Spleen (tissue), 11 donors: ENCODE results near the gene MYL4. TPM values are rescaled to one million over a fixed set of nuclear protein-coding genes. Genes with fewer than 3 reads are reported as not detected.

ENCODE experiments used
- DNase-seq: peaks from one replicate; pipeline ENCODE4 v3.0.0-alpha.2; 2020
- H3K27ac ChIP-seq, 8 donors: fragments of 200-600 bp; sonication (generic) in 7 of 8; 1 replicate in 4 of 8; 2 replicates in 4 of 8; pipeline versions ENCODE4 v1.5.0 to v1.8.0; 2016 to 2021; ENCODE audit warnings: inconsistent platforms in 4 of 8, mild to moderate bottlenecking in 4 of 8, moderate library complexity in 1 of 8
- H3K27me3 ChIP-seq, 7 donors: fragments of 200-600 bp; sonication (generic) in 6 of 7; replicated peaks in 1 of 7; 1 replicate in 4 of 7; 2 replicates in 3 of 7; pipeline versions ENCODE4 v1.5.0 to v1.8.0; 2016 to 2021; ENCODE audit warnings: inconsistent platforms in 3 of 7, mild to moderate bottlenecking in 1 of 7
- H3K36me3 ChIP-seq, 6 donors: fragments of 200-600 bp; sonication (generic) in 5 of 6; 1 replicate in 4 of 6; 2 replicates in 2 of 6; pipeline versions ENCODE4 v1.5.0 to v1.8.0; 2016 to 2021; ENCODE audit warnings: inconsistent platforms in 2 of 6
- H3K4me1 ChIP-seq, 6 donors: fragments of 200-600 bp; sonication (generic) in 5 of 6; 1 replicate in 3 of 6; 2 replicates in 3 of 6; pipeline versions ENCODE4 v1.5.0 to v1.8.0; 2016 to 2021; ENCODE audit warnings: inconsistent platforms in 3 of 6
- H3K4me3 ChIP-seq, 8 donors: fragments of 200-600 bp; sonication (generic) in 7 of 8; 1 replicate in 4 of 8; 2 replicates in 4 of 8; pipeline versions ENCODE4 v1.5.0 to v1.8.0; 2016 to 2021; ENCODE audit warnings: inconsistent platforms in 4 of 8, mild to moderate bottlenecking in 4 of 8, moderate library complexity in 2 of 8
- H3K9me3 ChIP-seq, 8 donors: fragments of 200-600 bp; sonication (generic) in 7 of 8; 1 replicate in 4 of 8; 2 replicates in 4 of 8; pipeline versions ENCODE4 v1.5.0 to v1.8.0; 2016 to 2021; ENCODE audit warnings: inconsistent platforms in 4 of 8
- CTCF ChIP-seq, 11 experiments: fragments of 200-600 bp in 7 of 11; fragments of 450-650 bp in 4 of 11; sonication (generic) in 4 of 11; IDR thresholded peaks in 8 of 11; conservative IDR thresholded peaks in 3 of 11; 1 replicate in 7 of 11; 2 replicates in 4 of 11; pipeline versions ENCODE4 v1.4.0 to v1.8.0; 2016 to 2021; ENCODE audit warnings: antibody characterized with exemption in 11 of 11, inconsistent platforms in 4 of 11, mild to moderate bottlenecking in 1 of 11
- POLR2A ChIP-seq, 3 donors: fragments of 450-650 bp; IDR thresholded peaks; one replicate each; pipeline ENCODE4 v1.5.1; 2017; ENCODE audit warnings: antibody characterized with exemption in 3 of 3, mild to moderate bottlenecking in 1 of 3
- POLR2AphosphoS5 ChIP-seq, 3 donors: sonication (generic); formaldehyde crosslinking; IDR thresholded peaks; one replicate each; pipeline ENCODE4 v1.5.1; 2017; ENCODE audit warnings: antibody characterized with exemption in 3 of 3
- WGBS, 5 donors: extraction: QIAGEN DNeasy Blood & Tissue Kit in 3 of 5; methylation state at CpG; one replicate each; pipeline versions ENCODE4 v1.1.5 to v1.1.7; 2013 to 2018; 5-methylcytosine and 5-hydroxymethylcytosine counted together
- intact Hi-C: fragments of 100-400 bp; cut with DNase I; formaldehyde crosslinking; loops from one replicate; pipeline ENCODE4 v1.15.0; 2023; ENCODE audit warnings: low total_unique reads
- polyA plus RNA-seq, 3 donors: library from polyadenylated mRNA; stranded (reverse); fragments of 200-250 nt; gene quantifications; one replicate each; pipeline ENCODE4 v1.2.1, GENCODE V29; 2013
- total RNA-seq, 7 donors: library from RNA; depleted of rRNA in 3 of 7; stranded (reverse); fragments of >200 nt in 3 of 7; fragmentation: NEBNext Ultra II Directional in 4 of 7; extraction: Animal tissue kit (Norgen Biotek cat#: 25700) in 4 of 7; gene quantifications; one replicate each; pipeline versions ENCODE4 v1.1.0 to v1.2.1, GENCODE V29; 2016 to 2021
- donor health status: healthy with polysubstance abuse.
- donor health status: DM: no; HTN: no; CAD: no; lungs with moderate emphysema.
- donor health status: DM: no; HTN: no; CAD: no.
- donor health status: Bipolar disorder and iron deficiency.
- donor health status: healthy.
- donor health status: DM: no; HTN: no; CAD: no.
- donor health status: DM: yes; HTN: yes; CAD: no.

The MYL4 gene
- total and polyA plus RNA-seq, 10 donors = 0.39 to 8.3 (median 2.6) TPM

- Histone ChIP-seq H3K36me3 (no peaks in the 10 kb centered on the region), H3K4me1 (peaks cover 17 to 44% (median 34%) of the 10 kb centered on the region in 6 donors), H3K27me3 (no peaks in the 10 kb centered on the region), H3K9me3 (no peaks in the 10 kb centered on the region), H3K27ac (no peak overlapping the region), H3K4me3 (peak overlapping the region in 2 of 8 donors; percentile 22 to 55)
- peak; percentile 86 for DNase-seq
- intact Hi-C loops = loop anchor here (5.0 to 10.0 kb wide), 2 partner anchors 88 to 385 kb away; no protein-coding TSS in a partner anchor
- 12 to 16% (median 13%) methylated on average over 22 of the region's 22 CpGs for WGBS, 5 donors
- TF ChIP-seq CTCF (IDR thresholded peaks at IDR 0.05 in 8 of 11, conservative IDR thresholded peaks at IDR 0.05 in 3 of 11) (peak; percentile 74 to 98 (median 95)), POLR2A (IDR thresholded peaks at IDR 0.05) (peak in 1 of 3 donors; percentile 1), POLR2AphosphoS5 (IDR thresholded peaks at IDR 0.05) (peak in 1 of 3 donors; percentile 64)
Observed at GRCh38 chr17:47229535-47230443, 20.6 kb downstream of the MYL4 start.

- DNase-seq = no peak
- H3K9me3 ChIP-seq = no peaks in the 10 kb centered on the region
- 64 to 81% (median 73%) methylated on average over 10 of the region's 10 CpGs for WGBS, 5 donors
- no peaks in the 10 kb centered on the region for H3K36me3 ChIP-seq
- TF ChIP-seq POLR2AphosphoS5 (IDR thresholded peaks at IDR 0.05) (no peak), POLR2A (IDR thresholded peaks at IDR 0.05) (no peak)
- intact Hi-C loops = loop anchor here (5.0 kb wide), 1 partner anchor 86 kb away; no protein-coding TSS in a partner anchor
- H3K4me1 ChIP-seq = peaks cover 12 to 34% (median 29%) of the 10 kb centered on the region in 6 donors
- no peak overlapping the region for H3K27ac ChIP-seq
- H3K4me3 ChIP-seq = peak overlapping the region in 2 of 8 donors; percentile 20 to 55
- no peaks in the 10 kb centered on the region for H3K27me3 ChIP-seq
Observed at GRCh38 chr17:47230864-47231263, 21.7 kb downstream of the MYL4 start.

- no peaks in the 10 kb centered on the region for H3K9me3 ChIP-seq
- no peak for DNase-seq
- TF ChIP-seq POLR2A (IDR thresholded peaks at IDR 0.05) (no peak), CTCF (IDR thresholded peaks at IDR 0.05 in 8 of 11, conservative IDR thresholded peaks at IDR 0.05 in 3 of 11) (no peak), POLR2AphosphoS5 (IDR thresholded peaks at IDR 0.05) (no peak)
- WGBS, 5 donors = 64 to 79% (median 76%) methylated on average over 3 of the region's 3 CpGs
- intact Hi-C loops = loop anchor here (5.0 kb wide), 1 partner anchor 86 kb away; no protein-coding TSS in a partner anchor
- no peaks in the 10 kb centered on the region for H3K36me3 ChIP-seq
- H3K4me3 ChIP-seq = no peak overlapping the region
- H3K27me3 ChIP-seq = no peaks in the 10 kb centered on the region
- peaks cover 11 to 29% (median 25%) of the 10 kb centered on the region in 6 donors for H3K4me1 ChIP-seq
- H3K27ac ChIP-seq = no peak overlapping the region
Observed at GRCh38 chr17:47231334-47231733, 22.2 kb downstream of the MYL4 start.

GRCh38 chr17:47231866-47232265, 22.7 kb downstream of the MYL4 start:
- intact Hi-C loops = loop anchor here (5.0 kb wide), 1 partner anchor 85 kb away; no protein-coding TSS in a partner anchor
- Histone ChIP-seq H3K36me3 (no peaks in the 10 kb centered on the region), H3K9me3 (peaks cover 0 to 5% (median under 1%) of the 10 kb centered on the region in 8 donors), H3K27ac (no peak overlapping the region), H3K4me1 (peaks cover 11 to 25% (median 21%) of the 10 kb centered on the region in 6 donors), H3K4me3 (no peak overlapping the region), H3K27me3 (no peaks in the 10 kb centered on the region)
- no peak for DNase-seq
- TF ChIP-seq POLR2A (IDR thresholded peaks at IDR 0.05) = no peak
- no peak for TF ChIP-seq POLR2AphosphoS5 (IDR thresholded peaks at IDR 0.05)
- no peak for TF ChIP-seq CTCF (IDR thresholded peaks at IDR 0.05 in 8 of 11, conservative IDR thresholded peaks at IDR 0.05 in 3 of 11)
- 80 to 98% (median 92%) methylated on average over 3 of the region's 3 CpGs for WGBS, 5 donors
